ENCODE results near the gene CREBRF.
"Not testable (repeated sequence)": the region's sequence is repeated elsewhere in the genome, so short reads cannot be mapped to it uniquely, and the experiment has no call there.

Gene CREBRF

DNA sequence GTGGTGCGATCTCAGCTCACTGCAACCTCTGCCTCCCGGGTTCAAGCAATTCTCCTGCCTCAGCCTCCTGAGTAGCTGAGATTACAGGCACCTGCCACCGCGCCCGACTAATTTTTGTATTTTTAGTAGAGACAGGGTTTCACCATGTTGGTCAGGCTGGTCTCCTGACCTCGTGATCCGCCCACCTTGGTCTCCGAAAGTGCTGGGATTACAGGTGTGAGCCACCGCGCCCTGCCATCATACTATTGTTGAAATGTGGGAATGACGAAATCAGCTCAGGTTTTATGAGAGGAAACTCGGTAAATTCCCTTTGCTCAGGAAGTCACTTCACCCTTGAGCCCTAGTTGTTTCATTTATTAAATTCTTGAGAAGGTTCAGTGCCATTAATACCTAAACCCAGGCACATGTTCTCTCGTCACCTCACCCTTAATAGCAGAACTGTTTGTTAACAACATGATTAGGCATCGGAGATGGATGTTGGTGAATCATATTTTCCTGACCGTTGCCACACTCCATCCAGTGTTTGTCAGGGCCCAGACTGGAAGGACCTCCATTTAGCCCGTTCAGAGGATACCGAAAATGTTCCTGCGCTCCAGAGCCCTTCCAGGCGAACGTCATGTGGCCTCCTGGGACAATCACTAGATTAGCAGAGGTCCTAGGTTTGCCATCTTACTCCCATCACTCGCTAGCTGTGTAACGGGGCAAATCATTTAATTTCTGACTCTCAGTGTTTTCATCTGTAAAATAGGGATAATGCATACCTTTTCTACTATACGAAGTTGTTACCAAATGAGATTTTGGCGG lies 20.0 kb upstream of the CREBRF start:
- no peak for DNase-seq (ENCODE audit: low read depth in 2 of 2)

DNA sequence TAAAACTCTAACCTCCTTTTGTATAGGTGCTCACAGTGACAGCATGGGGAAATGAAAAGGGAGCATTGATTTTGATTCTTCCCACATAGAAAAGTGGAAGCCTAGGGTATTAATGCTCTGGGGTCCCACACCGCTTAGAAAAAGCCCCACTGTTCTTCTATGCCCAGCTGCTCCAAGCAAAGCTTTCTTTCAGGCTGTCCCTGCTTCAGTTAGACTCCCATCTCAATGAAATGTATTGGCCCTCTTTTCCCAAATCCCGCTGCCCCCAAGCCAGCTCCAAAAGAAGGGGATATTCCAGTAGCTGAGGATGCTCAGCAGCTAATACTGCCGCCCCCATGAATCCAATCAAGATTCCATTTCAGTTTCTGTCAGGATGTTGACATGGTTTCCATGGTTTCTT lies 17.0 kb upstream of the CREBRF start:
- DNase-seq (ENCODE audit: low read depth in 2 of 2), result no peak

- no peak for DNase-seq (ENCODE audit: low read depth in 2 of 2)
These were observed 16.2 kb upstream of the CREBRF start for GRCh38 chr5:173039964-173040363.

- DNase-seq (ENCODE audit: low read depth in 2 of 2), result no peak
These were observed 14.0 kb upstream of the CREBRF start for GRCh38 chr5:173041881-173042762.

DNA sequence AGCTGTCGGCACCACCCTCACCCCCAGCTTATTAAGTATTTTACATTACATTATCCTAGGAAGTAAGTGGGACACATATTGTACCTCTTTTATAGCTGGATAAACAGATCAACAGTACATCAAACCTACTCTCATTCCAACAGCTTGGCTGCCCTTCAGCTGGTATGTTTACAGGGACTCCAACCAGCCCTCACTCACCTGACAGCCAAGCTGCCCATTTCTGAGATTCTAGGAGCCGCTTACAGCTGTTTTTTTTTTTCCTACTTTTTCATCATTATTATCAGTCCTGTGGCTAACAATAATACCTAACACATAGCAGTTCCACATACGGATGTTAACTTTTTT lies 13.4 kb upstream of the CREBRF start:
- no peak for DNase-seq (ENCODE audit: low read depth in 2 of 2)

GRCh38 chr5:173045474-173045873 lies 10.7 kb upstream of the CREBRF start:
- DNase-seq (ENCODE audit: low read depth in 2 of 2), result no peak

DNA sequence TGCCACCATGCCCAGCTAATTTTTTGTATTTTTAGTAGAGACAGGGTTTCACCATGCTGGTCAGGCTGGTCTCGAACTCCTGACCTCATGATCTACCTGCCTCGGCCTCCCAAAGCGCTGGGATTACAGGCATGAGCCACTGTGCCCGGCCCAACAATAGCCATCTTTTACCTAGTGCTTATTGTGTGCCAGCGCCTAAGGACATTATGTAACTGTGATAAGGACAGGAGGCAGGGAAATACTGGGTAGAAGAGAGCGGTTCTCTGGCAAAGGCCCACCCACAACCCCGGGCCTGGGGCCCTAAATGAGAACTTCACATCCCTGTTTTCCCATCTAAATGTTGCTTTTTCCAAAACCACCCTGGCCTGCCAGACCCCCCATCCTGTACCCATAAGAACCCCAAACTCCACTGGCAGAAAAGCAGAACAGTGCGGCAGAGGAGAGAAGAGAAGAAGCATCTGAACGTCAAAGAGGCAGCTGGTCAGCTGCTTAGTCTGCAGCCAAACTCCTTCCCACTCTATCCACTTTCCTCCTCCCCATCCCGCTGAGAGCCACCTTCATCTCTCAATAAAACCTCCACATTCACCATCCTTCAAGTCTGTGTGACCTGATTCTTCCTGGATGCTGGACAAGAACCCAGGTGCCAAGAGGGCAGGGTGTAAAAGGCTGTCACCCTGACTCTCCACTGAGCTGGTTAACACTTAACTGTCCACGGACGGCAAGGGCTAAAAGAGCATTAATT lies 8.9 kb upstream of the CREBRF start:
- not testable (repeated sequence) for DNase-seq (ENCODE audit: low read depth in 2 of 2)

DNA sequence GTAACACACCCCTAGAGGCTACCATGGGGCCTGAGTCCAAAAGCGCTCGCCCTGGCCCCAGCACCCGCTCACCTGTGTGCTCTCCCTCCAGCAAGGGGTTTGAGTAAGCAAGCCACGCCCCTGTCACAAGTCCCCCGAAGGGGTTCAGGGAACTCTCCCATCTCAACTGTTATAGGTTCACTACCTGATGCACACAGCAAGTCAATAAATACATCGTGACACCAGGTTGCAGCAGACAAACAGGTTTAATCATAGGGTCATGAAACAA lies 8.4 kb upstream of the CREBRF start:
- DNase-seq (ENCODE audit: low read depth in 2 of 2), result no peak

DNA sequence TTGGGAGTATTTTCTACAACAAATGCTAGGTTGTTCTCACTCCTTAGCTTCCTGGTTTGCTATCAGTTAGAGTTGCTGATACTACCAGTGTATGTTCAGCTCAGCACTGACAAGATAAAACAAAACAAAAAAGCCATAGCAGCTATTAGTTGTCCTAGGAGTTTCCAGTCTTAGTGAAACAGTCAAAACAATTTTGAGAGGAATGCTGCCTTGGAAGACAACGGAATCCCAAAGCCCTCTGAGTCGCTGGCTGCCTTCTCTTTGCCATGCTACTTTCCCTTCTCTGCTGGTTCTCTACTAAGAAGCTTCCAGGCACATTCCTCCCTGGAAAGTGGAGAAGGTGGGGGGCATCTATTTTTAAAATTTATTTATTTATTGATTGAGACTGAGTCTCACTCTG lies 5.4 kb upstream of the CREBRF start:
- no peak for DNase-seq (ENCODE audit: low read depth in 2 of 2)

- DNase-seq (ENCODE audit: low read depth in 2 of 2), result no peak
These were observed 4.4 kb upstream of the CREBRF start for GRCh38 chr5:173051746-173052145.

DNA sequence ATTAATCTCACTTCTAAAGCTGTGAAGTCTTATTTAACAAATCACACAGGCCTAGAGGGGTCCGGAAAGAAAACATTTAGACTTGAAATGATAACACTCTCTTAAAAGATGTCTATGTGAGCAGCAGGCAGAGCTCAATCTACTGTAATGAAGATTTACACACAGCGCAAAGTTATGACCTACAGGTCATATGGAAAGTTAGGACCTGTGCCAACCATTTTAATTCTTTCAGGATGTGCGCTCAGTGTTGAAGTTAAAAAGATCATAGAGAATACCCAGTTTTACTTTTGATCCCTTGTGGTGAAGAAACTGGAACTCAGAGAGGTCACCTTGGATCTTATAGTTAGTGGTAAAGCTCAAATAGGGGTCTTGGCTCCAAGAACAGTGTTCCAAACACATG lies 3.1 kb upstream of the CREBRF start:
- no peak for DNase-seq (ENCODE audit: low read depth in 2 of 2)

DNA sequence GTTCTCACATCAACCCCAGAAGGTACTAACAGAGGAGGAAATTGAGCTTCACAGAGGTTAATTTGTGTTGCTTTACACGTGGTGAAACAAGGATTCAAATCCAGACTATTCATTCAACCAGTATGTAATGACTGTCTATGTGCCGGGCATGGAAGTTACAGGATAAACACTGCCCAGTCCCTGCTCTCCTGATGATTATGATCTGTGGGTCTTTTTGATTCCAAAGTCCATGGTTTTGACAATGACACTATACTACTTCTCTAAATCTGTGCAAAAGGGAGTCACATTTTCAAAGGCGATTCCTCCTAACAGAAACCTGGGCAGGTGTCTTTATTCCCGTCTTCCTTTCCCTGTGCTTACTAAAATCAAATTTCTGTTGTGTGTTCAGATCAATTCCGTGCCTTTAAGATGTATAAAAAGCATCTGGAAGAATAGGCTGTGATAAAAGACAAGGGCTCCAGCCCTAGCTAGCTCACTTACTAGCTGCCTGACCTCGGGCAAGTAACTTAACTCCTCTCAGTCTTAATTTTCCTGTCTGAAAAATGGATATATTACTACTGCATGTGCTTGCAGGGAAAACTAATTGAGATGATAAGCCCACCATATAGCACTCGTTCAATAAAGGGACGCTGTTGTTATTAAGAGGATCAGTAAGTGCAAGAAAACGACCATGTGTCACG lies 970 bp upstream of the CREBRF start:
- no peak for DNase-seq (ENCODE audit: low read depth in 2 of 2)

DNA sequence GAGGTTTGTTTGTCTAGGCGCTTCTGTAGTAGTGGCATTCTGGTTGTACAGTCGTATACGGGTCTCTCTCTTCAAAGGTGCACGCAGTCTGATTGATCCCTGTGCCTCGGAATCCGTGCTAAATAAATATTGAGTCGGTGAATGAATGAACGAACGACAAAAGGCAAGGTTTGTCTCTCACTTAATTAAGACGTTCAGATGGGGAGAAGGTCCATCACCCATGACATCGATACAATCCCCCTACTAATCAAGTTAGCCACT lies 500 bp upstream of the CREBRF start:
- DNase-seq (ENCODE audit: low read depth in 2 of 2), result no peak

DNA sequence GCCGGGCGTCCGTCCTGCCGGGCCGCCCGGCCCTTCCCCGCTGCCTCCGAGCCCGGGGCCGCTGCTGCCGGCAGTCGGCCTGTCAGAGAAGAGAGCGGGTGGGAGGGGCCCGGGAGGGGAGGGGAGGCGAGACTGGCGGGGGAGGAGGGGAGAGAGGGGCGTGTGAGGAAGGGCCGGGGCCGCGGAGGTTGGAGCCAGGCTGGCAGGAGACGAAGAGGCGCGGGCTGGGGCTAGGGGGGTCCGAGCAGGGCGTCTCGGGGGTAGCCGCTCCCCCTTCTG lies 570 bp downstream of the CREBRF start:
- DNase-seq (ENCODE audit: low read depth in 2 of 2), result peak in 1 of 2 donors; percentile 68

- peak; percentile 92 to 98 for DNase-seq (ENCODE audit: low read depth in 2 of 2)
These were observed 1.1 kb downstream of the CREBRF start for GRCh38 chr5:173057062-173057924.

- no peak for DNase-seq (ENCODE audit: low read depth in 2 of 2)
These were observed 6.0 kb downstream of the CREBRF start for GRCh38 chr5:173062141-173062540.

- no peak for DNase-seq (ENCODE audit: low read depth in 2 of 2)
These were observed 9.0 kb downstream of the CREBRF start for GRCh38 chr5:173065155-173065554.

DNA sequence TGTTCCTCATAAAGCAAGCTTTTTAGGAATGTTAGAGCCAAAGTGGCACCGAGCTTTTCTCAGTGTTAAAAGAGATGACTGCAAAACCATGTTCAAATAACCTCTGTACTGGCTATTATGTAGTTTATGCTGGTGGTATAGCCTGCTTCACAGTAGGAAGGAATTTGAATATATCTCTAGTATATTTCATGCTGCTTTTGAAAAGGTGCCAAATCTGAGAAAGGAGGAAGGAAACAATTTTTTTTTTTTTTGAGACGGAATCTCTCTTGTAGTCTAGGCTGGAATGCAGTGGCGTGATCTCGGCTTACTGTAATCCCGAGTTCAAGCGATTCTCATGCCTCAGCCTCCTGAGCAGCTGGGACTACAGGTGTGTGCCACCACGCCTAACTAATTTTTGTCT lies 13.5 kb downstream of the CREBRF start:
- no peak for DNase-seq (ENCODE audit: low read depth in 2 of 2)

GRCh38 chr5:173075137-173075843 lies 19.1 kb downstream of the CREBRF start:
- no peak for DNase-seq (ENCODE audit: low read depth in 2 of 2)

GRCh38 chr5:173075970-173076369 lies 19.8 kb downstream of the CREBRF start:
- DNase-seq (ENCODE audit: low read depth in 2 of 2), result no peak

GRCh38 chr5:173076471-173076870 lies 20.3 kb downstream of the CREBRF start:
- DNase-seq (ENCODE audit: low read depth in 2 of 2), result not testable (repeated sequence)
